ENCODE measurements around the gene TTC4.
A peak's percentile ranks its signal among the peaks of the same experiment; 100 is the strongest.

Gene TTC4

GRCh38 chr1:54715493-54716298 lies at the start of gene TTC4:
Gene TTC4, plus strand, starts transcription at chr1:54715861. Its CDS starts 48 bp downstream, at chr1:54715909.
- H3K36me3 ChIP-seq (ENCODE audit: control insufficient read depth in 1 of 2, insufficient read depth in 2 of 2, low read length in 2 of 2): peaks cover 0 to 20% of the 10 kb centered on the region in 2 donors
- no peak within 1 kb of the TSS for H3K27ac ChIP-seq (ENCODE audit: low read depth, low read length)
- peaks cover 11 to 14% of the 10 kb centered on the region in 2 donors for H3K4me1 ChIP-seq (ENCODE audit: control insufficient read depth in 1 of 2, insufficient read depth in 2 of 2, low read length in 2 of 2)
- H3K9ac ChIP-seq (ENCODE audit: low read depth in 1 of 2, low read length in 2 of 2): peak within 1 kb of the TSS; percentile 76 to 80
- peak within 1 kb of the TSS; percentile 91 to 99 for H3K4me3 ChIP-seq (ENCODE audit: low read depth in 1 of 2, low read length in 2 of 2)
- H3K9me3 ChIP-seq (ENCODE audit: control insufficient read depth in 1 of 2, low read length in 2 of 2): no peaks in the 10 kb centered on the region
- H3K27me3 ChIP-seq (ENCODE audit: control insufficient read depth in 1 of 2, insufficient read depth in 2 of 2, low read length in 2 of 2): no peaks in the 10 kb centered on the region

GRCh38 chr1:54666333-54666732 lies 49.3 kb upstream of the TTC4 start:
- H3K4me1 ChIP-seq (ENCODE audit: control insufficient read depth in 1 of 2, insufficient read depth in 2 of 2, low read length in 2 of 2): no peaks in the 10 kb centered on the region
- no peak overlapping the region for H3K4me3 ChIP-seq (ENCODE audit: low read depth in 1 of 2, low read length in 2 of 2)
- no peaks in the 10 kb centered on the region for H3K27me3 ChIP-seq (ENCODE audit: control insufficient read depth in 1 of 2, insufficient read depth in 2 of 2, low read length in 2 of 2)
- no peaks in the 10 kb centered on the region for H3K36me3 ChIP-seq (ENCODE audit: control insufficient read depth in 1 of 2, insufficient read depth in 2 of 2, low read length in 2 of 2)
- H3K9ac ChIP-seq (ENCODE audit: low read depth in 1 of 2, low read length in 2 of 2): no peak overlapping the region
- H3K9me3 ChIP-seq (ENCODE audit: control insufficient read depth in 1 of 2, low read length in 2 of 2): no peaks in the 10 kb centered on the region
- H3K27ac ChIP-seq (ENCODE audit: low read depth, low read length): no peak overlapping the region

GRCh38 chr1:54667797-54668196 lies 47.9 kb upstream of the TTC4 start:
- Histone ChIP-seq H3K9me3 (ENCODE audit: control insufficient read depth in 1 of 2, low read length in 2 of 2) (no peaks in the 10 kb centered on the region), H3K4me3 (ENCODE audit: low read depth in 1 of 2, low read length in 2 of 2) (no peak overlapping the region), H3K9ac (ENCODE audit: low read depth in 1 of 2, low read length in 2 of 2) (no peak overlapping the region), H3K36me3 (ENCODE audit: control insufficient read depth in 1 of 2, insufficient read depth in 2 of 2, low read length in 2 of 2) (no peaks in the 10 kb centered on the region), H3K27ac (ENCODE audit: low read depth, low read length) (no peak overlapping the region), H3K27me3 (ENCODE audit: control insufficient read depth in 1 of 2, insufficient read depth in 2 of 2, low read length in 2 of 2) (no peaks in the 10 kb centered on the region), H3K4me1 (ENCODE audit: control insufficient read depth in 1 of 2, insufficient read depth in 2 of 2, low read length in 2 of 2) (no peaks in the 10 kb centered on the region)

- no peaks in the 10 kb centered on the region for H3K27me3 ChIP-seq (ENCODE audit: control insufficient read depth in 1 of 2, insufficient read depth in 2 of 2, low read length in 2 of 2)
- H3K36me3 ChIP-seq (ENCODE audit: control insufficient read depth in 1 of 2, insufficient read depth in 2 of 2, low read length in 2 of 2): no peaks in the 10 kb centered on the region
- H3K9ac ChIP-seq (ENCODE audit: low read depth in 1 of 2, low read length in 2 of 2): no peak overlapping the region
- H3K4me1 ChIP-seq (ENCODE audit: control insufficient read depth in 1 of 2, insufficient read depth in 2 of 2, low read length in 2 of 2): no peaks in the 10 kb centered on the region
- no peak overlapping the region for H3K27ac ChIP-seq (ENCODE audit: low read depth, low read length)
- H3K4me3 ChIP-seq (ENCODE audit: low read depth in 1 of 2, low read length in 2 of 2): no peak overlapping the region
- no peaks in the 10 kb centered on the region for H3K9me3 ChIP-seq (ENCODE audit: control insufficient read depth in 1 of 2, low read length in 2 of 2)
These were observed 47.1 kb upstream of the TTC4 start for GRCh38 chr1:54668567-54668966.

- H3K4me1 ChIP-seq (ENCODE audit: control insufficient read depth in 1 of 2, insufficient read depth in 2 of 2, low read length in 2 of 2): no peaks in the 10 kb centered on the region
- H3K36me3 ChIP-seq (ENCODE audit: control insufficient read depth in 1 of 2, insufficient read depth in 2 of 2, low read length in 2 of 2): no peaks in the 10 kb centered on the region
- no peak overlapping the region for H3K9ac ChIP-seq (ENCODE audit: low read depth in 1 of 2, low read length in 2 of 2)
- H3K4me3 ChIP-seq (ENCODE audit: low read depth in 1 of 2, low read length in 2 of 2): no peak overlapping the region
- H3K9me3 ChIP-seq (ENCODE audit: control insufficient read depth in 1 of 2, low read length in 2 of 2): no peaks in the 10 kb centered on the region
- no peak overlapping the region for H3K27ac ChIP-seq (ENCODE audit: low read depth, low read length)
- no peaks in the 10 kb centered on the region for H3K27me3 ChIP-seq (ENCODE audit: control insufficient read depth in 1 of 2, insufficient read depth in 2 of 2, low read length in 2 of 2)
These were observed 43.6 kb upstream of the TTC4 start for GRCh38 chr1:54671985-54672608.

GRCh38 chr1:54678776-54679643 lies 36.7 kb upstream of the TTC4 start:
- Histone ChIP-seq H3K27ac (ENCODE audit: low read depth, low read length) (no peak overlapping the region), H3K4me3 (ENCODE audit: low read depth in 1 of 2, low read length in 2 of 2) (no peak overlapping the region), H3K9me3 (ENCODE audit: control insufficient read depth in 1 of 2, low read length in 2 of 2) (no peaks in the 10 kb centered on the region), H3K27me3 (ENCODE audit: control insufficient read depth in 1 of 2, insufficient read depth in 2 of 2, low read length in 2 of 2) (no peaks in the 10 kb centered on the region), H3K36me3 (ENCODE audit: control insufficient read depth in 1 of 2, insufficient read depth in 2 of 2, low read length in 2 of 2) (no peaks in the 10 kb centered on the region), H3K9ac (ENCODE audit: low read depth in 1 of 2, low read length in 2 of 2) (no peak overlapping the region), H3K4me1 (ENCODE audit: control insufficient read depth in 1 of 2, insufficient read depth in 2 of 2, low read length in 2 of 2) (no peaks in the 10 kb centered on the region)

- no peaks in the 10 kb centered on the region for H3K36me3 ChIP-seq (ENCODE audit: control insufficient read depth in 1 of 2, insufficient read depth in 2 of 2, low read length in 2 of 2)
- no peak overlapping the region for H3K4me3 ChIP-seq (ENCODE audit: low read depth in 1 of 2, low read length in 2 of 2)
- no peak overlapping the region for H3K9ac ChIP-seq (ENCODE audit: low read depth in 1 of 2, low read length in 2 of 2)
- H3K27me3 ChIP-seq (ENCODE audit: control insufficient read depth in 1 of 2, insufficient read depth in 2 of 2, low read length in 2 of 2): no peaks in the 10 kb centered on the region
- H3K27ac ChIP-seq (ENCODE audit: low read depth, low read length): no peak overlapping the region
- H3K4me1 ChIP-seq (ENCODE audit: control insufficient read depth in 1 of 2, insufficient read depth in 2 of 2, low read length in 2 of 2): no peaks in the 10 kb centered on the region
- H3K9me3 ChIP-seq (ENCODE audit: control insufficient read depth in 1 of 2, low read length in 2 of 2): no peaks in the 10 kb centered on the region
These were observed 36.0 kb upstream of the TTC4 start for GRCh38 chr1:54679706-54680105.

- no peak overlapping the region for H3K27ac ChIP-seq (ENCODE audit: low read depth, low read length)
- no peaks in the 10 kb centered on the region for H3K36me3 ChIP-seq (ENCODE audit: control insufficient read depth in 1 of 2, insufficient read depth in 2 of 2, low read length in 2 of 2)
- no peak overlapping the region for H3K4me3 ChIP-seq (ENCODE audit: low read depth in 1 of 2, low read length in 2 of 2)
- no peak overlapping the region for H3K9ac ChIP-seq (ENCODE audit: low read depth in 1 of 2, low read length in 2 of 2)
- no peaks in the 10 kb centered on the region for H3K4me1 ChIP-seq (ENCODE audit: control insufficient read depth in 1 of 2, insufficient read depth in 2 of 2, low read length in 2 of 2)
- no peaks in the 10 kb centered on the region for H3K9me3 ChIP-seq (ENCODE audit: control insufficient read depth in 1 of 2, low read length in 2 of 2)
- no peaks in the 10 kb centered on the region for H3K27me3 ChIP-seq (ENCODE audit: control insufficient read depth in 1 of 2, insufficient read depth in 2 of 2, low read length in 2 of 2)
These were observed 35.3 kb upstream of the TTC4 start for GRCh38 chr1:54680387-54680786.

- Histone ChIP-seq H3K4me3 (ENCODE audit: low read depth in 1 of 2, low read length in 2 of 2) (no peak overlapping the region), H3K4me1 (ENCODE audit: control insufficient read depth in 1 of 2, insufficient read depth in 2 of 2, low read length in 2 of 2) (no peaks in the 10 kb centered on the region), H3K27me3 (ENCODE audit: control insufficient read depth in 1 of 2, insufficient read depth in 2 of 2, low read length in 2 of 2) (no peaks in the 10 kb centered on the region), H3K36me3 (ENCODE audit: control insufficient read depth in 1 of 2, insufficient read depth in 2 of 2, low read length in 2 of 2) (no peaks in the 10 kb centered on the region), H3K27ac (ENCODE audit: low read depth, low read length) (no peak overlapping the region), H3K9me3 (ENCODE audit: control insufficient read depth in 1 of 2, low read length in 2 of 2) (no peaks in the 10 kb centered on the region), H3K9ac (ENCODE audit: low read depth in 1 of 2, low read length in 2 of 2) (no peak overlapping the region)
These were observed 34.3 kb upstream of the TTC4 start for GRCh38 chr1:54681358-54681757.

- H3K9ac ChIP-seq (ENCODE audit: low read depth in 1 of 2, low read length in 2 of 2): no peak overlapping the region
- no peaks in the 10 kb centered on the region for H3K36me3 ChIP-seq (ENCODE audit: control insufficient read depth in 1 of 2, insufficient read depth in 2 of 2, low read length in 2 of 2)
- H3K4me1 ChIP-seq (ENCODE audit: control insufficient read depth in 1 of 2, insufficient read depth in 2 of 2, low read length in 2 of 2): no peaks in the 10 kb centered on the region
- H3K27ac ChIP-seq (ENCODE audit: low read depth, low read length): no peak overlapping the region
- no peaks in the 10 kb centered on the region for H3K9me3 ChIP-seq (ENCODE audit: control insufficient read depth in 1 of 2, low read length in 2 of 2)
- no peak overlapping the region for H3K4me3 ChIP-seq (ENCODE audit: low read depth in 1 of 2, low read length in 2 of 2)
- no peaks in the 10 kb centered on the region for H3K27me3 ChIP-seq (ENCODE audit: control insufficient read depth in 1 of 2, insufficient read depth in 2 of 2, low read length in 2 of 2)
These were observed 32.2 kb upstream of the TTC4 start for GRCh38 chr1:54683453-54683852.
